HG02970 (cell line): Measurements from ENCODE around the gene AATF.

Experiments
- ATAC-seq: cut with Tn5 transposase; IDR thresholded peaks from one replicate; pipeline ENCODE4 v1.9.1; 2021; ENCODE audit warnings: mild to moderate bottlenecking, moderate library complexity, moderate number of reproducible peaks; ENCODE audit not compliant: unreplicated experiment, low FRiP score

The AATF gene

DNA sequence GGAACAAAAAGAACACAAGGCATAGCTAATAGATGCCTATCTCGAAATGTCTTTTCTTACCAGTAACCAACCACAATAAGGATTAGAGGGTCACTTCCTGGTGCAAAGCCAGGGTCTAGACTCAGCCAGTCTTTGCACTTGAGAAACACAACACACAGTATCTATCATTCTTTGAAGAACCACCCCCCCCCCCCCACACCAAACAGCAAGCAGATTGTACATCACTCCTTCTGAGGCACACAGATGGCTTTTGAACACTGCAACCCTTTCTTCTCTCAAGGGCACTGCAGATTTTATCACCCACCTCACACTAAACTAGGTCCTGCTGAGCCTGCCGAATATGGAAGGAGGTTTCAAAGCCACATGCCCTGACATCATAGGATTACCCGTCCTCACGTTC, 145.6 kb downstream of the AATF start:
- ATAC-seq: no peak

GRCh38 chr17:37096071-37096470, 147.3 kb downstream of the AATF start:
- ATAC-seq: no peak

DNA sequence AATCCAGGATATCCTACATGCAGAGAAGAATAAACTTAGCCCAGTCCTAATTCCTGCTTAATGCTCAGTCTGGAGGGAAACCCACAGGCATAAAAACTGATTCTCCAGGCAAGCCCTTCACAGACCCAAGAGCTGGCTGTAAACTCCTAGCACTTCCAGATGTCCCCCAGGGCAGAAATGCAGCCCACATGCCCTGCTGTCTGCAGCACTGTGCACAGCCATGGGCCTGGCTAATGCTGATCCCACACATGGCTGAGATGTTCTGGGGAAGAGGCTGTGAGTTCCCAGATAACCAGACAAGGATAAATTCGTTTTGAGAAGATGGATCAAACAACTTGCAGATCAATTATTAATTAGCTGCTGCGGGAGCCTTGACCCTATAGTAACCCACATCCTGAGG, 148.4 kb downstream of the AATF start:
- ATAC-seq: no peak

- ATAC-seq: no peak
Measured at GRCh38 chr17:37098152-37098551, 149.4 kb downstream of the AATF start.

GRCh38 chr17:37098910-37099664, 150.3 kb downstream of the AATF start:
- no peak for ATAC-seq

DNA sequence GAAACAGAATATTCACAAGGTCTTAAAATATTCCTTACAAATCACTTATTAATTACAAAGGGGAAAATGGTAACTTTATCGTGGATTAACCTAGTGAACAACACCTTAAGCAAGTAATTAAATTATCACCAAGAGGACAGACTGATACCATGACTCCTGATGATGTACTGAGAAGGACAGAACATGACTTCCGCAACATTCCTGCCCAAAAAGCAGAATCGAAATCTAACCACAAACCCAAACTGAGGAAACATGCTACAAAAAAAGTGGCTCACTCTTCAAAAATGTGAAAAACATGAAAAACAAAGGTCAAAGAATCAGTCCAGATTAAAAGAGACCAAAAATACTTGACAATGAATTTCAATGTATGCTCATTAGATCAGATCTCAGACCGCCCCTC, 151.5 kb downstream of the AATF start:
- no peak for ATAC-seq

DNA sequence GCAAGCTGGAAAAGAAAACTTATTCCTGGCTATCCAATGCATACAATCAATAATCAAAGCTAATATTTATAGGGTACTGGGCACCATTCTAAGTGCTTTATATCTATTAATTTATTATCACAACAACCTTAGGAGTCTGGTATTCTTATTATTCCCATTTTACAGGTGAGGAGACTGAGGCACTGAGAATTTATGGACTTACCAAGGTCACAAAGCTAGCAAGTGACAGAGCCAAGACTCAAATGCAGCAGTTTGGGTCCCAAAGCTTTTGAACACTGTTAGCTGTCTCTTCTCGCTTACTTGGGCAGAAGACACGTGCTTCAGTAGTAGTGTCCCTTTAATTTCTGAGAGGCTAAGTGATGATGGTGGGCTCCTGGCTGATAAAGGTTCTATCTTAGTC, 152.6 kb downstream of the AATF start:
- no peak for ATAC-seq

DNA sequence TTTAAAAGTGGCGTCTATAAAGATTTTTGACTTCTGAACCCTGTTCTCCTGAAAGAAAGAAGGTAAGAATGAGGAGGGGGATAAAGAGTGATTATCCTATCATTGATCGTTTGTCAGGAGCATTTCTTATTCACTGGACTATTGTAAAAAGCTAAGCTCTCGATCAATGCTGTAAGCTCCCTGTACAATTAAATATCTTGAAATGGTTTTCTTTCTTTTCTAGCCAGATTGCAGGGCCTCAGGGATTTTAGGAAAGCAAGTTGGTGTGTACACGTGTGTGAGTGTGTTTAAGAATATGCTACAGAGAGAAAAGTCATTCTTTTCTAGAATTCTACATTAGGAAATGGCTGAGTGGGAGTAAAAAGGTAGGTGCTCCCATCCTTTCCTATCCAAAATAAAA, 154.5 kb downstream of the AATF start:
- no peak for ATAC-seq

DNA sequence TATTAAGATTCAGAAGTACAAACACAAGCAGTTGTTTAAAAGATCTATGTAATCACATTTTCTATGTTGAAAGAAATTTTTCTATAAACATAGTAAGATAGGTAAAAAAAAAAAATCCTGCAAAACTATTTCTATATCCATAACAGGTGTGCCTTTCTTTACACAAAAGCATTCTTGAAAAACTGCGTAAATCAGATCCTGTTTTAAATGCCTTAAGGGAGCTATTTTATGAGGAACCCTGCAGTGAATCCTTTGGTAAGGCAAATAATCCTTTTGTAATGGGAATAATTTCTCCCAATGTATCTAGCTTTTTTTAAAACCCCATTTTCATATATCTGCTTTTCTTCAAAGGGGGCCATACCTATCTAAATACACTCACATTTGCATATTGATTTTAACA, 157.3 kb downstream of the AATF start:
- no peak for ATAC-seq
